ENCODE results near the gene COL23A1. TPM values are rescaled to one million over a fixed set of nuclear protein-coding genes. Genes with fewer than 3 reads are reported as not detected.

COL23A1 gene
- total and polyA plus RNA-seq, 2 experiments from 2014 or later: 4.8 to 8.2 TPM

DNA sequence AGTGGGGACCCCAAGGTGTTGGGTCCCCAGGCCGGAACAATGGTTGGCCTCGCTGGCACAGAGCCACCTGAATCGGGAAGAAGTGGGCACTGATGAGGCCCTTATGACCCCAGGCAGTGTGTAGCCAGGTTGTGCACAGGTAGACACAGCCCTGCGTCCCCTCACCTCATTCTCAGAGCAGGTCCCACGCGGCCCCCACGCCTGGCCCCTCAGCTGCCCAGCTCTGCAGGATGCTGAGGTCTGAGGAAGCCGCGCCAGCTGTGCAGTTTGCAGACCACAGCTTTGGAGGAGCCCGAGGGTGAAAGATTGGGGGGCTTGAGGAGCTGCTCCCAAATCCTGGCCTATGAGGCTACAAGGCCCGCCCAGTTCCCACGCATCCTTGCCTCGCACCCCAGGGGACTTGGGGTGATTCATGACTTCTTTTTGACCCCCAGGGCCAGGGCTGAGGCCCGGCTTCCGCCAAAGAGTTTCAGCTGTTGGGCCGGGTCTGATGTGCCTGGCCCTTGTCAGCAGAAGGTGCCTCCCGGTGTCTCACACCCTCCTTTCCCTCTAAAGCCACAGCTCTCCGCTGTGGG, 269.8 kb downstream of the COL23A1 start:
- Mint-ChIP-seq H3K27me3 (ENCODE audit: insufficient read depth, low read depth, poor library complexity) (peaks cover 10% of the 10 kb centered on the region), H3K27ac (no peak overlapping the region), H3K4me3 (no peak overlapping the region), H3K36me3 (ENCODE audit: low read depth) (no peaks in the 10 kb centered on the region; the same call in 2 of the 3 replicates), H3K9me3 (no peaks in the 10 kb centered on the region), H3K4me1 (peaks cover 14% of the 10 kb centered on the region)
- no peaks in the 10 kb centered on the region for H3K79me2 ChIP-seq (replicated peaks; ENCODE audit: insufficient read depth)
- no peak overlapping the region for H2AFZ ChIP-seq
- no peak for ATAC-seq
- no peaks in the 10 kb centered on the region for H3K27me3 ChIP-seq (ENCODE audit: insufficient read depth)
- TF ChIP-seq, protein P1, sequence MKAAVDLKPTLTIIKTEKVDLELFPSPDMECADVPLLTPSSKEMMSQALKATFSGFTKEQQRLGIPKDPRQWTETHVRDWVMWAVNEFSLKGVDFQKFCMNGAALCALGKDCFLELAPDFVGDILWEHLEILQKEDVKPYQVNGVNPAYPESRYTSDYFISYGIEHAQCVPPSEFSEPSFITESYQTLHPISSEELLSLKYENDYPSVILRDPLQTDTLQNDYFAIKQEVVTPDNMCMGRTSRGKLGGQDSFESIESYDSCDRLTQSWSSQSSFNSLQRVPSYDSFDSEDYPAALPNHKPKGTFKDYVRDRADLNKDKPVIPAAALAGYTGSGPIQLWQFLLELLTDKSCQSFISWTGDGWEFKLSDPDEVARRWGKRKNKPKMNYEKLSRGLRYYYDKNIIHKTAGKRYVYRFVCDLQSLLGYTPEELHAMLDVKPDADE (IDR thresholded peaks at IDR 0.05): no peak
- no peak for TF ChIP-seq ZNF114 (CRISPR knock-in tag; IDR thresholded peaks at IDR 0.05)
- TF ChIP-seq, protein P2, sequence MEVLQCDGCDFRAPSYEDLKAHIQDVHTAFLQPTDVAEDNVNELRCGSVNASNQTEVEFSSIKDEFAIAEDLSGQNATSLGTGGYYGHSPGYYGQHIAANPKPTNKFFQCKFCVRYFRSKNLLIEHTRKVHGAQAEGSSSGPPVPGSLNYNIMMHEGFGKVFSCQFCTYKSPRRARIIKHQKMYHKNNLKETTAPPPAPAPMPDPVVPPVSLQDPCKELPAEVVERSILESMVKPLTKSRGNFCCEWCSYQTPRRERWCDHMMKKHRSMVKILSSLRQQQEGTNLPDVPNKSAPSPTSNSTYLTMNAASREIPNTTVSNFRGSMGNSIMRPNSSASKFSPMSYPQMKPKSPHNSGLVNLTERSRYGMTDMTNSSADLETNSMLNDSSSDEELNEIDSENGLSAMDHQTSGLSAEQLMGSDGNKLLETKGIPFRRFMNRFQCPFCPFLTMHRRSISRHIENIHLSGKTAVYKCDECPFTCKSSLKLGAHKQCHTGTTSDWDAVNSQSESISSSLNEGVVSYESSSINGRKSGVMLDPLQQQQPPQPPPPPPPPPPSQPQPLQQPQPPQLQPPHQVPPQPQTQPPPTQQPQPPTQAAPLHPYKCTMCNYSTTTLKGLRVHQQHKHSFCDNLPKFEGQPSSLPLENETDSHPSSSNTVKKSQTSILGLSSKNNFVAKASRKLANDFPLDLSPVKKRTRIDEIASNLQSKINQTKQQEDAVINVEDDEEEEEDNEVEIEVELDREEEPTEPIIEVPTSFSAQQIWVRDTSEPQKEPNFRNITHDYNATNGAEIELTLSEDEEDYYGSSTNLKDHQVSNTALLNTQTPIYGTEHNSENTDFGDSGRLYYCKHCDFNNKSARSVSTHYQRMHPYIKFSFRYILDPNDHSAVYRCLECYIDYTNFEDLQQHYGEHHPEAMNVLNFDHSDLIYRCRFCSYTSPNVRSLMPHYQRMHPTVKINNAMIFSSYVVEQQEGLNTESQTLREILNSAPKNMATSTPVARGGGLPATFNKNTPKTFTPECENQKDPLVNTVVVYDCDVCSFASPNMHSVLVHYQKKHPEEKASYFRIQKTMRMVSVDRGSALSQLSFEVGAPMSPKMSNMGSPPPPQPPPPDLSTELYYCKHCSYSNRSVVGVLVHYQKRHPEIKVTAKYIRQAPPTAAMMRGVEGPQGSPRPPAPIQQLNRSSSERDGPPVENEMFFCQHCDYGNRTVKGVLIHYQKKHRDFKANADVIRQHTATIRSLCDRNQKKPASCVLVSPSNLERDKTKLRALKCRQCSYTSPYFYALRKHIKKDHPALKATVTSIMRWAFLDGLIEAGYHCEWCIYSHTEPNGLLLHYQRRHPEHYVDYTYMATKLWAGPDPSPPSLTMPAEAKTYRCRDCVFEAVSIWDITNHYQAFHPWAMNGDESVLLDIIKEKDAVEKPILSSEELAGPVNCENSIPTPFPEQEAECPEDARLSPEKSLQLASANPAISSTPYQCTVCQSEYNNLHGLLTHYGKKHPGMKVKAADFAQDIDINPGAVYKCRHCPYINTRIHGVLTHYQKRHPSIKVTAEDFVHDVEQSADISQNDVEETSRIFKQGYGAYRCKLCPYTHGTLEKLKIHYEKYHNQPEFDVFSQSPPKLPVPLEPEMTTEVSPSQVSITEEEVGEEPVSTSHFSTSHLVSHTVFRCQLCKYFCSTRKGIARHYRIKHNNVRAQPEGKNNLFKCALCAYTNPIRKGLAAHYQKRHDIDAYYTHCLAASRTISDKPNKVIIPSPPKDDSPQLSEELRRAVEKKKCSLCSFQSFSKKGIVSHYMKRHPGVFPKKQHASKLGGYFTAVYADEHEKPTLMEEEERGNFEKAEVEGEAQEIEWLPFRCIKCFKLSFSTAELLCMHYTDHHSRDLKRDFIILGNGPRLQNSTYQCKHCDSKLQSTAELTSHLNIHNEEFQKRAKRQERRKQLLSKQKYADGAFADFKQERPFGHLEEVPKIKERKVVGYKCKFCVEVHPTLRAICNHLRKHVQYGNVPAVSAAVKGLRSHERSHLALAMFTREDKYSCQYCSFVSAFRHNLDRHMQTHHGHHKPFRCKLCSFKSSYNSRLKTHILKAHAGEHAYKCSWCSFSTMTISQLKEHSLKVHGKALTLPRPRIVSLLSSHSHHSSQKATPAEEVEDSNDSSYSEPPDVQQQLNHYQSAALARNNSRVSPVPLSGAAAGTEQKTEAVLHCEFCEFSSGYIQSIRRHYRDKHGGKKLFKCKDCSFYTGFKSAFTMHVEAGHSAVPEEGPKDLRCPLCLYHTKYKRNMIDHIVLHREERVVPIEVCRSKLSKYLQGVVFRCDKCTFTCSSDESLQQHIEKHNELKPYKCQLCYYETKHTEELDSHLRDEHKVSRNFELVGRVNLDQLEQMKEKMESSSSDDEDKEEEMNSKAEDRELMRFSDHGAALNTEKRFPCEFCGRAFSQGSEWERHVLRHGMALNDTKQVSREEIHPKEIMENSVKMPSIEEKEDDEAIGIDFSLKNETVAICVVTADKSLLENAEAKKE (CRISPR knock-in tag; IDR thresholded peaks at IDR 0.05): no peak
- no peaks in the 10 kb centered on the region for H3F3A ChIP-seq (replicated peaks; ENCODE audit: low read depth)
- no peaks in the 10 kb centered on the region for H3K4me1 ChIP-seq (ENCODE audit: insufficient read depth)
- H3K9me2 ChIP-seq (ENCODE audit: insufficient read depth): no peaks in the 10 kb centered on the region
- no peak overlapping the region for H3K4me2 ChIP-seq
- no peaks in the 10 kb centered on the region for H4K20me1 ChIP-seq (replicated peaks; ENCODE audit: insufficient read depth)
- no peak overlapping the region for H3K27ac ChIP-seq (ENCODE audit: low read depth)
- H3K36me3 ChIP-seq (ENCODE audit: insufficient read depth): no peaks in the 10 kb centered on the region
- H3K4me3 ChIP-seq: no peak overlapping the region
- no peak for DNase-seq (ENCODE audit: low spot score)

DNA sequence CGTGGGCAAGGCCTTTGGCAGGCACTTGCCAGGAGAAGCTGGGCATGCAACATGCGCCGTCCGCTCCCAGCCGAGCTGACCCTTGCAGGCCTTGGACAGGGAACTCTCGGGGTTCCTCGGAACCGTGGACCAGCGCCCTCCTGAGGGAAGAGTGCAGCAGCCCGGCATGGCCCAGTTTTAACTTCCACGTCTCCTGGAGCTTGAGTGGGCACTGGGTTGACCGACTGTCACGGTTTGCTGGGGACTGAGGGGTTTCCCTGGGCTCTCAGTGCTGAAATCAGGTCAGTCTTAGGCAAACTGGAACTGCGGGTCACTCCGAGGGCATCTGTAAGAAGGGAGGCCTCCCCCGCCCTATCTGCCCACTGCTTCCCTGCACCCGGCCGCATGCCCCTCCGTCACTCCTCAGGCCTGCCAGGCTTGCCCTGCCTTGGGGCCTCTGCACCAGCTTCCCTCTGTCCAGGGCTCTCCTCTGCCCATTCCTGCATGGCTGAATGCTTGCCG, 270.6 kb downstream of the COL23A1 start:
- H3F3A ChIP-seq (replicated peaks; ENCODE audit: low read depth): no peaks in the 10 kb centered on the region
- peak; percentile 48 for DNase-seq (ENCODE audit: low spot score)
- peak; percentile 62 for ATAC-seq

More for the DNA sequence above, 270.6 kb downstream of the COL23A1 start:
- H3K4me2 ChIP-seq: no peak overlapping the region
- H3K4me1 Mint-ChIP-seq: peaks cover 7% of the 10 kb centered on the region
- H3K27me3 ChIP-seq (ENCODE audit: insufficient read depth): no peaks in the 10 kb centered on the region
- no peaks in the 10 kb centered on the region for H3K9me3 Mint-ChIP-seq
- H3K36me3 ChIP-seq (ENCODE audit: insufficient read depth): no peaks in the 10 kb centered on the region
- no peak overlapping the region for H2AFZ ChIP-seq
- H3K4me3 Mint-ChIP-seq: no peak overlapping the region
- H3K9me2 ChIP-seq (ENCODE audit: insufficient read depth): no peaks in the 10 kb centered on the region
- H4K20me1 ChIP-seq (replicated peaks; ENCODE audit: insufficient read depth): no peaks in the 10 kb centered on the region
- H3K27me3 Mint-ChIP-seq (ENCODE audit: insufficient read depth, low read depth, poor library complexity): peaks cover 7% of the 10 kb centered on the region
- TF ChIP-seq, protein P3, sequence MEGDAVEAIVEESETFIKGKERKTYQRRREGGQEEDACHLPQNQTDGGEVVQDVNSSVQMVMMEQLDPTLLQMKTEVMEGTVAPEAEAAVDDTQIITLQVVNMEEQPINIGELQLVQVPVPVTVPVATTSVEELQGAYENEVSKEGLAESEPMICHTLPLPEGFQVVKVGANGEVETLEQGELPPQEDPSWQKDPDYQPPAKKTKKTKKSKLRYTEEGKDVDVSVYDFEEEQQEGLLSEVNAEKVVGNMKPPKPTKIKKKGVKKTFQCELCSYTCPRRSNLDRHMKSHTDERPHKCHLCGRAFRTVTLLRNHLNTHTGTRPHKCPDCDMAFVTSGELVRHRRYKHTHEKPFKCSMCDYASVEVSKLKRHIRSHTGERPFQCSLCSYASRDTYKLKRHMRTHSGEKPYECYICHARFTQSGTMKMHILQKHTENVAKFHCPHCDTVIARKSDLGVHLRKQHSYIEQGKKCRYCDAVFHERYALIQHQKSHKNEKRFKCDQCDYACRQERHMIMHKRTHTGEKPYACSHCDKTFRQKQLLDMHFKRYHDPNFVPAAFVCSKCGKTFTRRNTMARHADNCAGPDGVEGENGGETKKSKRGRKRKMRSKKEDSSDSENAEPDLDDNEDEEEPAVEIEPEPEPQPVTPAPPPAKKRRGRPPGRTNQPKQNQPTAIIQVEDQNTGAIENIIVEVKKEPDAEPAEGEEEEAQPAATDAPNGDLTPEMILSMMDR (conservative IDR thresholded peaks at IDR 0.05; ENCODE audit: low read depth in 2 of 2): peak; percentile 22 to 61; a peak in 2 of 4 replicates
- no peak for TF ChIP-seq POLR2AphosphoS5 (IDR thresholded peaks at IDR 0.05; ENCODE audit: low read depth)
- TF ChIP-seq, protein P1 (IDR thresholded peaks at IDR 0.05): no peak
- no peak overlapping the region for H3K27ac ChIP-seq (ENCODE audit: low read depth)
- H3K4me3 ChIP-seq: no peak overlapping the region
- no peaks in the 10 kb centered on the region for H3K79me2 ChIP-seq (replicated peaks; ENCODE audit: insufficient read depth)
- H3K36me3 Mint-ChIP-seq (ENCODE audit: low read depth): no peaks in the 10 kb centered on the region; the same call in 2 of the 3 replicates
- no peak overlapping the region for H3K27ac Mint-ChIP-seq
- H3K4me1 ChIP-seq (ENCODE audit: insufficient read depth): no peaks in the 10 kb centered on the region

Data from GM23338 (cell line).